GM12878 (cell line): ENCODE results near the gene UNC80.

Experiments
- BCLAF1 ChIP-seq: fragments of 450-650 bp; IDR thresholded peaks from 2 replicates; pipeline ENCODE4 v1.6.1; 2017; ENCODE audit warnings: antibody characterized with exemption, mild to moderate bottlenecking, moderate library complexity
- CTCF ChIP-seq, 3 experiments: IDR thresholded peaks in 2 of 3; conservative IDR thresholded peaks in 1 of 3; 2 replicates each; pipeline ENCODE4 v1.5.1; 2011; ENCODE audit warnings: low read depth in 3 of 3, low read length in 3 of 3, mild to moderate bottlenecking in 3 of 3, control low read depth in 2 of 3, moderate library complexity in 2 of 3, inconsistent platforms in 1 of 3, mixed read lengths in 1 of 3; ENCODE audit not compliant: control insufficient read depth in 2 of 3, insufficient read depth in 1 of 3; ENCODE audit errors: extremely low read depth in 1 of 3
- ESRRA ChIP-seq: IDR thresholded peaks from 2 replicates; pipeline ENCODE4 v1.6.1; 2012; ENCODE audit warnings: mild to moderate bottlenecking, low read length, improper control_type of control experiment
- EZH2 ChIP-seq: IDR thresholded peaks from 2 replicates; pipeline ENCODE4 v1.6.1; 2012; ENCODE audit warnings: low read depth, mild to moderate bottlenecking, control low read depth, inconsistent platforms, low read length, borderline replicate concordance; ENCODE audit not compliant: control insufficient read depth
- JUNB ChIP-seq: IDR thresholded peaks from 2 replicates; pipeline ENCODE4 v1.6.1; 2016; ENCODE audit warnings: antibody characterized with exemption, mild to moderate bottlenecking
- NFYA ChIP-seq: IDR thresholded peaks from 2 replicates; pipeline ENCODE4 v1.6.1; 2011; ENCODE audit warnings: low read depth, mild to moderate bottlenecking, low read length, improper control_type of control experiment, borderline replicate concordance
- RFX5 ChIP-seq: IDR thresholded peaks from 2 replicates; pipeline ENCODE4 v1.6.1; 2011; ENCODE audit warnings: low read depth, low read length, improper control_type of control experiment
- TAF1 ChIP-seq: IDR thresholded peaks from 2 replicates; pipeline ENCODE4 v1.6.1; 2011; ENCODE audit warnings: mild to moderate bottlenecking, low read depth, low read length, borderline replicate concordance
- TF ChIP-seq, protein P1 (sequence below): fragments of 450-650 bp; IDR thresholded peaks from 2 replicates; pipeline ENCODE4 v1.6.1; 2017; ENCODE audit warnings: mild to moderate bottlenecking, low read depth, inconsistent platforms; ENCODE audit not compliant: poor library complexity, severe bottlenecking

- TF ChIP-seq NFYA, result no peak
- TF ChIP-seq EZH2, result no peak
- TF ChIP-seq CTCF (IDR thresholded peaks at IDR 0.05 in 2 of 3, conservative IDR thresholded peaks at IDR 0.05 in 1 of 3; ENCODE audit: control insufficient read depth in 2 of 3, extremely low read depth in 1 of 3, insufficient read depth in 1 of 3, low read depth in 3 of 3, low read length in 3 of 3), result no peak
- no peak for TF ChIP-seq JUNB
- TF ChIP-seq, protein P1, sequence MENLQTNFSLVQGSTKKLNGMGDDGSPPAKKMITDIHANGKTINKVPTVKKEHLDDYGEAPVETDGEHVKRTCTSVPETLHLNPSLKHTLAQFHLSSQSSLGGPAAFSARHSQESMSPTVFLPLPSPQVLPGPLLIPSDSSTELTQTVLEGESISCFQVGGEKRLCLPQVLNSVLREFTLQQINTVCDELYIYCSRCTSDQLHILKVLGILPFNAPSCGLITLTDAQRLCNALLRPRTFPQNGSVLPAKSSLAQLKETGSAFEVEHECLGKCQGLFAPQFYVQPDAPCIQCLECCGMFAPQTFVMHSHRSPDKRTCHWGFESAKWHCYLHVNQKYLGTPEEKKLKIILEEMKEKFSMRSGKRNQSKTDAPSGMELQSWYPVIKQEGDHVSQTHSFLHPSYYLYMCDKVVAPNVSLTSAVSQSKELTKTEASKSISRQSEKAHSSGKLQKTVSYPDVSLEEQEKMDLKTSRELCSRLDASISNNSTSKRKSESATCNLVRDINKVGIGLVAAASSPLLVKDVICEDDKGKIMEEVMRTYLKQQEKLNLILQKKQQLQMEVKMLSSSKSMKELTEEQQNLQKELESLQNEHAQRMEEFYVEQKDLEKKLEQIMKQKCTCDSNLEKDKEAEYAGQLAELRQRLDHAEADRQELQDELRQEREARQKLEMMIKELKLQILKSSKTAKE, result no peak
- TF ChIP-seq TAF1, result no peak
- TF ChIP-seq RFX5, result no peak; the same call in 1 of the 2 replicates
- TF ChIP-seq ESRRA, result no peak
- TF ChIP-seq BCLAF1, result no peak
Observed at GRCh38 chr2:209976698-209977385, 205.2 kb downstream of the UNC80 start.
